Epithelial cell of proximal tubule (primary cell): ENCODE measurements around the gene B3GALT4. TPM values are rescaled to one million over a fixed set of nuclear protein-coding genes. Genes with fewer than 3 reads are reported as not detected.
A peak's percentile ranks its signal among the peaks of the same experiment; 100 is the strongest.
"Not testable (repeated sequence)": the region's sequence is repeated elsewhere in the genome, so short reads cannot be mapped to it uniquely, and the experiment has no call there.

Experiments used
- DNase-seq: peaks from one replicate; pipeline ENCODE4 v3.0.0-alpha.2; 2011; ENCODE audit warnings: low read depth
- H3K4me3 ChIP-seq: 2 replicates; pipeline ENCODE4 v1.5.1; 2011; ENCODE audit warnings: low read depth, mild to moderate bottlenecking, low read length
- total RNA-seq: library from RNA; depleted of rRNA; stranded (reverse); fragments of >200 nt; gene quantifications from 2 replicates; pipeline ENCODE4 v1.2.3, GENCODE V29; 2015
- TF ChIP-seq, protein P1 (sequence below): conservative IDR thresholded peaks from 2 replicates; pipeline ENCODE4 v1.5.1; 2012; ENCODE audit warnings: low read depth, mild to moderate bottlenecking, low read length

Gene B3GALT4
- total RNA-seq, 1 donor from 2014 or later = 7.0 TPM

DNA sequence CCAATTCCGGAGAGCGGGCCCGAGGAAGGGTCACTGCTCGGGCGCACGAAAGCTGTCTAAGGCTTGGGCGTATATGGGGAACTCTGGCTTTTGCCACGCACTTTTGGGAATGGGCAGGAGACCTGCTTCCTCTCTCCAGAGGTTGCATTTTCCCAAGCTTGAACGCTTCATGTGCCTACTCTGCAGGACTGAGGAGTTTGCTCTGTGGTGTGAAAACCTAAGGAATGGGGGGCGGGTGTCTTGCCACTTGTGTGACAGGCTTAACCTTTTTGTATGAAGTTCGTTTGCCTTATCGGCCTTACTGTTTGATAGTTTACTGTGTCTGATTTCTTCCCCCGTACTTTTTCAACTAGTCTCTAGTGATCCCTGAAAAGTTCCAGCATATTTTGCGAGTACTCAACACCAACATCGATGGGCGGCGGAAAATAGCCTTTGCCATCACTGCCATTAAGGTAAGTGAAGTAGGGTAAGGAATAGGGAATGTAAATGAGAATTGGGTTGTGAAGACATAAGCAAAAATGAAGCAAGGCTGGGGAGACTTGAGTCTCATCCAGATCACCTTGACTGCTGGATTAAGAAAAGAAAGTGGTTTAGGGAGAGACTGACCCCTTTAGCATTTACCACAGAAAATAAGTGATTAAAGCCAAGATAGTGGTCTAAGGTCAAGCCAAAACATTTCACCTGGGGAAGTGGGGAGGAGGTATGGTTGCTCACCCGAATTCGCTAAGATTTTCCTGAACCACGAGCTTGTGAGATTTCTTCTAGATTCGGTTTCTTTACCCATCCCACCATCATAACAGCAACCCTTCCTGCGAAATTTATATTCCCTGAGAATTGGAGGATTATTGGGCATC, 4.4 kb upstream of the B3GALT4 start:
- no peak for DNase-seq
- H3K4me3 ChIP-seq = peak overlapping the region; percentile 95
- TF ChIP-seq, protein P1, sequence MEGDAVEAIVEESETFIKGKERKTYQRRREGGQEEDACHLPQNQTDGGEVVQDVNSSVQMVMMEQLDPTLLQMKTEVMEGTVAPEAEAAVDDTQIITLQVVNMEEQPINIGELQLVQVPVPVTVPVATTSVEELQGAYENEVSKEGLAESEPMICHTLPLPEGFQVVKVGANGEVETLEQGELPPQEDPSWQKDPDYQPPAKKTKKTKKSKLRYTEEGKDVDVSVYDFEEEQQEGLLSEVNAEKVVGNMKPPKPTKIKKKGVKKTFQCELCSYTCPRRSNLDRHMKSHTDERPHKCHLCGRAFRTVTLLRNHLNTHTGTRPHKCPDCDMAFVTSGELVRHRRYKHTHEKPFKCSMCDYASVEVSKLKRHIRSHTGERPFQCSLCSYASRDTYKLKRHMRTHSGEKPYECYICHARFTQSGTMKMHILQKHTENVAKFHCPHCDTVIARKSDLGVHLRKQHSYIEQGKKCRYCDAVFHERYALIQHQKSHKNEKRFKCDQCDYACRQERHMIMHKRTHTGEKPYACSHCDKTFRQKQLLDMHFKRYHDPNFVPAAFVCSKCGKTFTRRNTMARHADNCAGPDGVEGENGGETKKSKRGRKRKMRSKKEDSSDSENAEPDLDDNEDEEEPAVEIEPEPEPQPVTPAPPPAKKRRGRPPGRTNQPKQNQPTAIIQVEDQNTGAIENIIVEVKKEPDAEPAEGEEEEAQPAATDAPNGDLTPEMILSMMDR = no peak

DNA sequence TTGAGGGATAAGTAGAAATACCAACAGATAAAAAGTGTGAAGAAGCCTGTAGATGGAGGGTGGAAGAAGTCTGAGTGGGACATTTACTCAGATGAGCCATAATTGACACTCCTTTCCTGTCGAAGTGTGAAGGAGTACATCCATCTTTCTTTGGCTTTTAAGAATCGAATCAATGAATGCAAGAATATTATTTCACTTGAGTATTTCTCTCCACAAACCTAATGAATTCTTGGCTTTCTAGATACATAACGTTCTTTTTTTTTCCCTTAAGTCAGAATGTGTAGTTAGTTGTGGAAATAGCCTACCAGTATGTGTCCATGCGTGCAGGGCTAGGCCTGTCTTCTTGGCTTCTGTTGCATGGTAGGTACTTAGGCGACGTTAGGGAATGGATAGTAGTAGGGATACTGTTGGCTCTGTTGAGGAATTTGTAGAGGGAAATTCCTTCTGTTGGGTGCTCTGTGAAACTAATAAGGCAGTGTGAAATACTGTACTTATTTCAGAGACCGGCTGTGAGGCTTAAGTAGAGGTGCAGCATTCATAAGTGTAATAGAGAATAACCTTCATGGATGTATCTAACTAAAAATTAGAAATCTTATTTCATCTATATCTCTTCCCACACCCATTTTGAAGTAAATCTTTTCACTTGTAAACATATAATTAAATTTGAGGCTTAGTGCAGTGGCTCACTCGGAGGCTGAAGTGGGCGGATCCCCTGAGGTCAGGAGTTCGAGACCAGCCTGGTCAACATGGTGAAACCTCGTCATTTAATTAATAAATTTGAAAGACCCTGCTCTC, 3.6 kb upstream of the B3GALT4 start:
- TF ChIP-seq, protein P1 = no peak
- DNase-seq = no peak
- peak overlapping the region; percentile 95 for H3K4me3 ChIP-seq

DNA sequence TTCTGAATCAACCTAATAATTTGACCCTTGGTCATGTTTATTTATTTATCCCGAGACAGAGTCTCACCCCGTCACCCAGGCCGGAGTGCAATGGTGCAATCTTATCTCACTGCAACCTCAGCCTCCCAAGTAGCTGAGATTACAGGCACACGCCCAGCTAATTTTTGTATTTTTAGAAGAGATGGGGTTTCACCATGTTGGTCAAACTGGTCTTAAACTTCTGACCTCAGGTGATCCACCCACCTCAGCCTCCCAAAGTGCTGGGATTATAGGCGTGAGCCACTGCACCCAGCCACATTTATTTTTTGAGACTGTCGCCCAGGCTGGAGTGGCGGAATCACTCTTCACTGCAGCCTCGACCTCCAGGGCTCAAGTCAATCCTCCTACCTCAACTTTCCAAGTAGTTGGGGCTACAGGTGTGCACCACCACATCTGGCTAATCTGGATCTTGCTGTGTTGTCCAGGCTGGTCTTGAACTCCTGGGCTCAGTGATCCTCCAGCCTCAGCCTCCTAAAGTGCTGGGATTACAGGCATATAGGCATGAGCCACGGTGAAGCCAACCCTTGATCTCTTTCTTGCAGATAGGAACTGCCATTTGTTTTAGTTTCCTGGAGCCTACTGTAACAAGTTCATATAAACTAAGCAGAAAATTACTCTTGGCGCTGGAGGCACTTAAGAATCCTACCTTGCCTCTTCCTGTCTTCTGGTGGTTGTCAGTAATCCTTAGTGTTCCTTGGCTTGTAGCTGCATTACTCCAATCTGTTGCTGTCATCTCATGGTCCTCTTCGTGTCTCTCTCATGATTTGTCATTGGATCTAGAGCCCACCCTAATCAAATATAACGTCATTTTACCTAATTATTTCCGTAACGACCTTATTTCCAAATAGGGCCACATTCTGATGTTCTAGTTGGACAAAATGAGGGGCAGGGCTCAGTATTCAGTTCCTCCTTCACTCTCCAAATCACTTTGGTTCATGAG, 2.7 kb upstream of the B3GALT4 start:
- DNase-seq = no peak
- TF ChIP-seq, protein P1 = no peak
- peak overlapping the region; percentile 95 for H3K4me3 ChIP-seq

DNA sequence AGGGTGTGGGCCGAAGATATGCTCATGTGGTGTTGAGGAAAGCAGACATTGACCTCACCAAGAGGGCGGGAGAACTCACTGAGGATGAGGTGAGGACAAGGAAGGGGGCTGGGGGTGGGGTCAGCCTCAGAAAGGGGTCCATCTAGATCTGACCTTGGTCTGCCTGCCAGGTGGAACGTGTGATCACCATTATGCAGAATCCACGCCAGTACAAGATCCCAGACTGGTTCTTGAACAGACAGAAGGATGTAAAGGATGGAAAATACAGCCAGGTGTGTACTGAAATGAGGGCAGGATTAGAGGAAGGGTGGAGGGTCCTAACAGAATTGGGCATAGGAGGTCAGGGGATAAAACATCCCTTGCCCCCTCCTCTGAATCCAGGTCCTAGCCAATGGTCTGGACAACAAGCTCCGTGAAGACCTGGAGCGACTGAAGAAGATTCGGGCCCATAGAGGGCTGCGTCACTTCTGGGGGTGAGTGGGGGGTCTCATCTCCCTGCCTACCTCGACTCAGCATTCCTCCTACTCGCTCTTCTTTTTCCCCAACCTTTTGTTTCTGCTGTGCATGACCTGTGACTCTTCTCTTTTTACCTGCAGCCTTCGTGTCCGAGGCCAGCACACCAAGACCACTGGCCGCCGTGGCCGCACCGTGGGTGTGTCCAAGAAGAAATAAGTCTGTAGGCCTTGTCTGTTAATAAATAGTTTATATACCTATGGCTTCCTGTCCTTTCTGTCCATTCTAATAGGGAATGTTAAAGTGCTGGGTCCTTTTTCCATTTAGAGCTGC, 935 bp upstream of the B3GALT4 start:
- not testable (repeated sequence) for DNase-seq
- H3K4me3 ChIP-seq = peak overlapping the region; percentile 42

DNA sequence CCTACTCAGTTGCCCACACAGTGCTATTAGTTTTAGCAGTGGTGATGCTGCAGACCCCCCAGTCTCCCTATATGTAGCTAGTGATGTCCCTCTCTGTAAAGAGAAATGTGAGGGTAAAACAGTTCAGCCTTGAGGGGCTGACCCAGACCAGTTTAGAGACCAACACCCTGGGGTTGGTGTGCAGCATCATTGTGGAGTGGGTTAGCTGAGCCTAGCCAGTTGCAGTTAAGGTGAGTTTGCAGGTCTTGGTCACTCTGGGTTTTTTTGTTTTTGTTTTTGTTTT, 401 bp upstream of the B3GALT4 start:
- TF ChIP-seq, protein P1 = no peak
- H3K4me3 ChIP-seq = peak overlapping the region; percentile 42
- DNase-seq = no peak

DNA sequence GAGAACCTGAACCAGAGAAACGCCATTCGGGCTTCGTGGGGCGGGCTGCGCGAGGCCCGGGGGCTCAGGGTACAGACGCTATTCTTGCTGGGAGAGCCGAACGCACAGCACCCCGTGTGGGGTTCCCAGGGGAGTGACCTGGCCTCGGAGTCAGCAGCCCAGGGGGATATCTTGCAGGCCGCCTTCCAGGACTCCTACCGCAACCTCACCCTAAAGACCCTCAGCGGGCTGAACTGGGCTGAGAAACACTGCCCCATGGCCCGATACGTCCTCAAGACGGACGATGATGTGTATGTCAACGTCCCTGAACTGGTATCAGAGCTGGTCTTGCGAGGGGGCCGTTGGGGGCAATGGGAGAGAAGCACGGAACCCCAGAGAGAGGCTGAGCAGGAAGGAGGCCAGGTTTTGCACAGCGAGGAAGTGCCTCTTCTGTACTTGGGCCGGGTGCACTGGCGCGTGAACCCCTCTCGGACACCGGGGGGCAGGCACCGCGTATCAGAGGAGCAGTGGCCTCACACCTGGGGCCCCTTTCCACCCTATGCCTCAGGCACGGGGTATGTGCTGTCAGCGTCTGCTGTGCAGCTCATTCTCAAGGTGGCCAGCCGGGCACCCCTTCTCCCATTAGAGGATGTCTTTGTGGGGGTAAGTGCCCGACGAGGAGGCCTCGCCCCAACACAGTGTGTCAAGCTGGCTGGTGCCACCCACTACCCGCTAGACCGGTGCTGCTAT, 904 bp downstream of the B3GALT4 start:
- TF ChIP-seq, protein P1 = no peak
- no peak for DNase-seq
- H3K4me3 ChIP-seq = peak overlapping the region; percentile 42
